Fibroblast of villous mesenchyme (primary cell): ENCODE results near the gene TEX13D. TPM values are rescaled to one million over a fixed set of nuclear protein-coding genes. Genes with fewer than 3 reads are reported as not detected.
"Not testable (repeated sequence)": the region's sequence is repeated elsewhere in the genome, so short reads cannot be mapped to it uniquely, and the experiment has no call there.

Experiments used
- DNase-seq: peaks from one replicate; pipeline ENCODE4 v3.0.0-alpha.2; 2010; ENCODE audit warnings: low read depth
- H3K4me3 ChIP-seq: 2 replicates; pipeline ENCODE4 v1.5.1; 2011; ENCODE audit warnings: low read depth, mild to moderate bottlenecking, low read length
- total RNA-seq: library from RNA; depleted of rRNA; stranded (reverse); fragments of >200 nt; gene quantifications from 2 replicates; pipeline ENCODE4 v1.2.3, GENCODE V29; 2012
- TF ChIP-seq, protein P1 (sequence below): IDR thresholded peaks from 2 replicates; pipeline ENCODE4 v1.5.1; 2012; ENCODE audit warnings: low read depth, mild to moderate bottlenecking, low read length; ENCODE audit not compliant: insufficient read depth

TEX13D gene
- total RNA-seq: not detected in 2 replicates

DNA sequence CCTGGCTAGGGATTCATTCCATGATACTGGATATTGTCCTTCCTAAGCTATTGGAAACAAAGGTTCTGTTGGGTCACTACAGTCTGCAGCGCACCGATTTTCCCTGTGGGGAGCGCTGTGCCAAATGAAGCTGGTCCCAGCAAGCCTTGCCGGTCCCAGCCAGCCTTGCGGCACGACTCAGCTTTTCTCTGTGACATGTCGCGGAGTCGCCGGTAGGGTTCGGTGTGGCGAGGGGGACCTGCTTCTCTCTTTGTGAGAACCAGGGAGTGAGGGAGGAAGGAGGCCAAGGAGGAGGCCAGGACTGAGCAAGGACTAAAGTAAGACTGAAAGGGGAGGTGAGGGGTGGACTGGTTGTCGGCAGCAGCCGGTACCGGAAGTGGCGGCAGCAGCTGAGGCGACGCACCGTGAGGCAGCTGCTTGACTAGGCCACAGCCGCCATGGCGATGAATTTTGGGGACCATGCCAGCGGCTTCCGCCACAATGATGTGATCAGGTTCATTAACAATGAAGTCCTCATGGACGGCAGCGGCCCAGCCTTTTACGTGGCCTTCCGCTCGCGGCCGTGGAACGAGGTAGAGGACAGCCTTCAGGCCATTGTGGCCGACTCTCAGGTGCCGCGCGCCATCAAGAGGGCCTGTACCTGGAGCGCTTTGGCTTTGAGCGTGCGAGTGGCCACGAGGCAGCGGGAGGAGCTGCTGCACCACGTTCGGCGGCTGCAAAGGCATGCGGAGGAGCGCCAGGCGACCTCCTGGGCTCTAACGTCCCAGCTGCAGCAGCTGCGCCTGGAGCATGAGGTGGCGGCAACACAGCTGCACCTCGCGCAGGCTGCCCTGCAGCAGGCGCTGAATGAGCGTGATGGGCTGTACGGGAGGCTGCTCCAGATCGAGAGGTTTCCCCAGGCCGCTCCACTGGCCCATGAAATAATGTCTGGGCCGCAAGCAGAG, at the start of gene TEX13D:
TEX13D (plus strand) TSS at position 180 of the 944 bp plus-strand sequence; CDS start at position 438, 258 bp downstream.
- H3K4me3 ChIP-seq: no peak within 1 kb of the TSS
- DNase-seq: no peak
- TF ChIP-seq, protein P1, sequence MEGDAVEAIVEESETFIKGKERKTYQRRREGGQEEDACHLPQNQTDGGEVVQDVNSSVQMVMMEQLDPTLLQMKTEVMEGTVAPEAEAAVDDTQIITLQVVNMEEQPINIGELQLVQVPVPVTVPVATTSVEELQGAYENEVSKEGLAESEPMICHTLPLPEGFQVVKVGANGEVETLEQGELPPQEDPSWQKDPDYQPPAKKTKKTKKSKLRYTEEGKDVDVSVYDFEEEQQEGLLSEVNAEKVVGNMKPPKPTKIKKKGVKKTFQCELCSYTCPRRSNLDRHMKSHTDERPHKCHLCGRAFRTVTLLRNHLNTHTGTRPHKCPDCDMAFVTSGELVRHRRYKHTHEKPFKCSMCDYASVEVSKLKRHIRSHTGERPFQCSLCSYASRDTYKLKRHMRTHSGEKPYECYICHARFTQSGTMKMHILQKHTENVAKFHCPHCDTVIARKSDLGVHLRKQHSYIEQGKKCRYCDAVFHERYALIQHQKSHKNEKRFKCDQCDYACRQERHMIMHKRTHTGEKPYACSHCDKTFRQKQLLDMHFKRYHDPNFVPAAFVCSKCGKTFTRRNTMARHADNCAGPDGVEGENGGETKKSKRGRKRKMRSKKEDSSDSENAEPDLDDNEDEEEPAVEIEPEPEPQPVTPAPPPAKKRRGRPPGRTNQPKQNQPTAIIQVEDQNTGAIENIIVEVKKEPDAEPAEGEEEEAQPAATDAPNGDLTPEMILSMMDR: no peak

DNA sequence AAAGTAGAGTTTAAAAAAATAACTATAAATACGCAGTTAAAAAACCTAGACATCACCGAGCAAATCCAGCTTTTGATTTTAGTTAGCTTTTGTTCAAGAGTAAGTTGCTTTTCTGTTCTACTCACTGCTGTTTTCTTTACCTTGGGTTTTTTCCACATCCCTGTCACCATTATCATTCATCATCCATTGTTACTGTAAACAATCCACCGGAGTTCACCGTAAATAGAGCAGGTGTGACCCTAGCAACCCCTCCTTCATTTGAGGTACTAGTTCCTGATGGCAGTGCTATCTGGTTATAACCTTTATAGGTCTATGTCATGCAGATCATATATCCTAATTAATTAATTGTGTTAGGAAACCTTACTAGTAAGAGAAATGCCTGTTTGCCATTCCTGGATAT, 43.0 kb upstream of the TEX13D start:
- DNase-seq: no peak
- no peak overlapping the region for H3K4me3 ChIP-seq
- TF ChIP-seq, protein P1: no peak

DNA sequence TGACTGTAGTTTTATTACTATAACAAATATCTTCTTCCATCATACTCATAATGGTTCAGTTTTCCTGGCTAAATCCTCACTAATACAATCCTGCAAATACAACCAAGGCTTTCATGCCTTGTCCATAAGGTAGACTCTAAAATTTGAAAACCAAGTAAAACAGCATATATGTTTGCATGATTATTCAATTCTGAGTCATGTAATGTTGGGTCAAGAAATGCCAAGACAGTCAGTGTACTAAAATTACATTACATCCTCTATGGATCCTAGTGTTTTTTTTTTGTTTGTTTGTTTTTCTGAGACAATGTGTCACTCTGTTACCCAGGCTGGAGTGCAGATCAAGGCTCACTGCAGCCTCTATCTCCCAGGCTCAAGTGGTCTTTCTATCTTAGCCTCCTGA, 38.6 kb upstream of the TEX13D start:
- no peak for DNase-seq
- TF ChIP-seq, protein P1: no peak
- H3K4me3 ChIP-seq: no peak overlapping the region

DNA sequence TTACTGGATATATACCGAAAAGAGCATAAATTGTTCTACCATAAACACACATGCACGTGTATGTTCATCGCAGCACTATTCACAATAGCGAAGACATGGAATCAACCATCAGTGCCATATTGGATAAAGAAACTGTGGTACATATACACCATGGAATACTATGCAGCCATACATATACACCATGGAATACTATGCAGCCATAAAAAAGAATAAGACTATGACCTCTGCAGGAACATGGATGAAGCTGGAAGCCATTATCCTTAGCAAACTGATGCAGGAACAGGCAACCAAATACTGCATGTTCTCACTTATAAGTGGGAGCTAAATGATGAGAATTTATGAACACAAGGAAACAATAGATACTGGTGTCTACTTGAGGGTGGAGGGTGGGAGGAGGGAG, 33.1 kb upstream of the TEX13D start:
- H3K4me3 ChIP-seq, DNase-seq: not testable (repeated sequence)

DNA sequence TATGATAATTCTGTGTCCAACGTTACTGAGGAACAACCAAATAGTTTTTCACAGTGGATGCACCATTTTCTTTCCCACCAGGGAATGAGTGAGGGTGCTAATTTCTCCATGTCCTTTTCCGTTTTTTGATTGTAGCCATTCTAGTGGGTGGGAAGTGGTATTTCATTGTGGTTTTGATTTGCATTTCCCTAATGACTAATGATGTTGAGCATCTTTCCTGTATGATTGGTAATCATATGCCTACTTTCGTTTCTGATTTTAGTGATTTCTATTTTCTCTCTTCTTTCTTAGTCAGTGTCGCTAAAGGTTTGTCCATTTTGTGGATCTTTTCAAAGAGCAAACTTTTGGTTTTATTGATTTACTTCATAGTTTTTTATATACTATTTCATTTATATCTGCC, 32.1 kb upstream of the TEX13D start:
- TF ChIP-seq, protein P1: no peak
- no peak for DNase-seq

DNA sequence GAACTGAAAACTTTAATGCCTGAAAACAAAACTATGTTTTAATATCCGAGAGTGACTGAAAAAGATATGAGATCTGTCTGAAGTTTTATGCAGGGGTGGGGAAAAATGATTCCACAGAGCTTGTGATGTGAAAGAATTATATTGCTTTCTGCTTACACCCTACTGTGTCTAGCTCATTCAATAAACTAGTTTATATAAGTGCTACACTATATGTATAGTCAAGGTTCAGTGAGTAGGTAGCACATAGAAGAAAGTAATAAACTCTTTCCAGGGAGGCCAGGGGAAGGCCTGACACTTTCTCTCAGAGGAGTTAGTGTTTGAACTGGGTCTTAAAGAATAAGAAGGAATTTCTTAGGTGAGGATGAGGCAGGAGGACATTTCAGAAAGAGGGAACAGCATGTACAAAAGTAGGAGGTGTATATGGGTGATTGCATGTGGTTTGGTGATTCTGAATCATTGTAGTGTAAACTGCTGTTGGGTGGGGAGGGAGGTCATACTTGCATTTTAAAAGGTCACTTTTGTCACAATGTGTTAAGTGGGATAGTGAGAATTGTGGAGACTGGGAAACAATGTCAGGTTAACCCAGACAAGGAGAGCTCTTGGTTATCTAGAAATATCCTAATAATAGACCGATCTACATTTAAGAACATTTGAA, 25.1 kb upstream of the TEX13D start:
- no peak overlapping the region for H3K4me3 ChIP-seq
- TF ChIP-seq, protein P1: no peak
- DNase-seq: no peak

More for the DNA sequence above, 32.1 kb upstream of the TEX13D start:
- no peak overlapping the region for H3K4me3 ChIP-seq

DNA sequence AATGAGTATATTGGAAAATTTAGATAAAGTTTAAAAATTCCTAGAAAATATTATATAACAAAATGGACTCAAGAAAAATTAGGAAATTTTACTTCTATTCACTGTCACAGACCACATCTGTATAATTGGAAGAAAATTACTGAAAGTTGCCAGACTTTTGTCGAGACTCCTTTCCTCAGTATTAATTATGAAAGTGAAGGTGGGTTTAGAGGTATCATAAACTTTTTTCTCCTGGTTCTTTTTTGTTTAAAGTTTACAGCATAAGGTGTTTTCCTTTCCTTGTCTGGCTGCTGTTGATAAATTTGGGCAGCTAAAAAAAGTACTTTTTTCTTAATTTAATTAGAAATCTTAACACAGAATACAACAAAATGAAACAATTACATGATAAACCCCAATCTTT, 6.7 kb upstream of the TEX13D start:
- no peak overlapping the region for H3K4me3 ChIP-seq
- DNase-seq: no peak
- TF ChIP-seq, protein P1: no peak
